ENCODE measurements around the gene PANK1.

PANK1 gene

GRCh38 chr10:89604200-89604599 lies 40.8 kb downstream of the PANK1 start:
- H3K27ac ChIP-seq (ENCODE audit: low read depth, low read length): no peak overlapping the region
- H3K27me3 ChIP-seq (ENCODE audit: control insufficient read depth in 1 of 2, insufficient read depth in 2 of 2, low read length in 2 of 2): no peaks in the 10 kb centered on the region
- H3K4me3 ChIP-seq (ENCODE audit: low read depth in 1 of 2, low read length in 2 of 2): no peak overlapping the region
- H3K9ac ChIP-seq (ENCODE audit: low read depth in 1 of 2, low read length in 2 of 2): no peak overlapping the region
- no peaks in the 10 kb centered on the region for H3K9me3 ChIP-seq (ENCODE audit: control insufficient read depth in 1 of 2, low read length in 2 of 2)
- peaks cover 0 to 5% of the 10 kb centered on the region in 2 donors for H3K36me3 ChIP-seq (ENCODE audit: control insufficient read depth in 1 of 2, insufficient read depth in 2 of 2, low read length in 2 of 2)
- H3K4me1 ChIP-seq (ENCODE audit: control insufficient read depth in 1 of 2, insufficient read depth in 2 of 2, low read length in 2 of 2): peaks cover 0 to 5% of the 10 kb centered on the region in 2 donors

- peaks cover 8 to 10% of the 10 kb centered on the region in 2 donors for H3K36me3 ChIP-seq (ENCODE audit: control insufficient read depth in 1 of 2, insufficient read depth in 2 of 2, low read length in 2 of 2)
- H3K27ac ChIP-seq (ENCODE audit: low read depth, low read length): no peak overlapping the region
- no peaks in the 10 kb centered on the region for H3K27me3 ChIP-seq (ENCODE audit: control insufficient read depth in 1 of 2, insufficient read depth in 2 of 2, low read length in 2 of 2)
- H3K9me3 ChIP-seq (ENCODE audit: control insufficient read depth in 1 of 2, low read length in 2 of 2): no peaks in the 10 kb centered on the region
- H3K4me1 ChIP-seq (ENCODE audit: control insufficient read depth in 1 of 2, insufficient read depth in 2 of 2, low read length in 2 of 2): peaks cover 0 to 5% of the 10 kb centered on the region in 2 donors
- no peak overlapping the region for H3K9ac ChIP-seq (ENCODE audit: low read depth in 1 of 2, low read length in 2 of 2)
- H3K4me3 ChIP-seq (ENCODE audit: low read depth in 1 of 2, low read length in 2 of 2): no peak overlapping the region
These were observed 42.1 kb downstream of the PANK1 start for GRCh38 chr10:89602919-89603318.

- Histone ChIP-seq H3K4me1 (ENCODE audit: control insufficient read depth in 1 of 2, insufficient read depth in 2 of 2, low read length in 2 of 2) (peaks cover 0 to 5% of the 10 kb centered on the region in 2 donors), H3K27me3 (ENCODE audit: control insufficient read depth in 1 of 2, insufficient read depth in 2 of 2, low read length in 2 of 2) (no peaks in the 10 kb centered on the region), H3K36me3 (ENCODE audit: control insufficient read depth in 1 of 2, insufficient read depth in 2 of 2, low read length in 2 of 2) (peaks cover 8 to 11% of the 10 kb centered on the region in 2 donors), H3K9ac (ENCODE audit: low read depth in 1 of 2, low read length in 2 of 2) (no peak overlapping the region), H3K9me3 (ENCODE audit: control insufficient read depth in 1 of 2, low read length in 2 of 2) (no peaks in the 10 kb centered on the region), H3K27ac (ENCODE audit: low read depth, low read length) (no peak overlapping the region), H3K4me3 (ENCODE audit: low read depth in 1 of 2, low read length in 2 of 2) (no peak overlapping the region)
These were observed 43.2 kb downstream of the PANK1 start for GRCh38 chr10:89601728-89602361.

GRCh38 chr10:89600041-89600440 lies 45.0 kb downstream of the PANK1 start:
- Histone ChIP-seq H3K27ac (ENCODE audit: low read depth, low read length) (no peak overlapping the region), H3K4me1 (ENCODE audit: control insufficient read depth in 1 of 2, insufficient read depth in 2 of 2, low read length in 2 of 2) (peaks cover 0 to 5% of the 10 kb centered on the region in 2 donors), H3K9ac (ENCODE audit: low read depth in 1 of 2, low read length in 2 of 2) (no peak overlapping the region), H3K27me3 (ENCODE audit: control insufficient read depth in 1 of 2, insufficient read depth in 2 of 2, low read length in 2 of 2) (no peaks in the 10 kb centered on the region), H3K4me3 (ENCODE audit: low read depth in 1 of 2, low read length in 2 of 2) (no peak overlapping the region), H3K9me3 (ENCODE audit: control insufficient read depth in 1 of 2, low read length in 2 of 2) (no peaks in the 10 kb centered on the region), H3K36me3 (ENCODE audit: control insufficient read depth in 1 of 2, insufficient read depth in 2 of 2, low read length in 2 of 2) (peaks cover 8 to 11% of the 10 kb centered on the region in 2 donors)

- Histone ChIP-seq H3K9ac (ENCODE audit: low read depth in 1 of 2, low read length in 2 of 2) (no peak overlapping the region), H3K27me3 (ENCODE audit: control insufficient read depth in 1 of 2, insufficient read depth in 2 of 2, low read length in 2 of 2) (no peaks in the 10 kb centered on the region), H3K36me3 (ENCODE audit: control insufficient read depth in 1 of 2, insufficient read depth in 2 of 2, low read length in 2 of 2) (peaks cover under 1 to 26% of the 10 kb centered on the region in 2 donors), H3K4me3 (ENCODE audit: low read depth in 1 of 2, low read length in 2 of 2) (no peak overlapping the region), H3K4me1 (ENCODE audit: control insufficient read depth in 1 of 2, insufficient read depth in 2 of 2, low read length in 2 of 2) (peaks cover 0 to 7% of the 10 kb centered on the region in 2 donors), H3K27ac (ENCODE audit: low read depth, low read length) (no peak overlapping the region), H3K9me3 (ENCODE audit: control insufficient read depth in 1 of 2, low read length in 2 of 2) (no peaks in the 10 kb centered on the region)
These were observed 52.0 kb downstream of the PANK1 start for GRCh38 chr10:89593043-89593442.

DNA sequence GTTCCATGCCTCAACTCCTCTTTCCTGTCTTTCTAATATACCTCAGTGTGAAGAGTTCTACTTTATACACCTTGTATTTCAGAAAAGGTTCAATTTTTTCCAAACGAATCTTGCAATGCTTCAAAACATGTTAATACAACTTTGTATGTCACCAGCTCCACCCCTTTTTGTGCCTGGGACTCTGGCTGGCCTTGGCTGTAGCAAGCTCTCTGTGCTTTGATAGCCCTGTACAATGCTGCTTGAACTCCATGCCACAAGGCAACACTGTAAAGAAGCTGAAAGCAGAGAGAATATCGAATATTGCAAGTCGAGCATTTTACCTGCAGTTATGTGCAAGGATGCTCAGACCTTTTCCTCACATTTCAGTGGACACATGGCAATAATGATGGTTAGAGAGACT lies 52.5 kb downstream of the PANK1 start:
- Histone ChIP-seq H3K9ac (ENCODE audit: low read depth in 1 of 2, low read length in 2 of 2) (no peak overlapping the region), H3K4me3 (ENCODE audit: low read depth in 1 of 2, low read length in 2 of 2) (no peak overlapping the region), H3K36me3 (ENCODE audit: control insufficient read depth in 1 of 2, insufficient read depth in 2 of 2, low read length in 2 of 2) (peaks cover 0 to 24% of the 10 kb centered on the region in 2 donors), H3K27me3 (ENCODE audit: control insufficient read depth in 1 of 2, insufficient read depth in 2 of 2, low read length in 2 of 2) (no peaks in the 10 kb centered on the region), H3K4me1 (ENCODE audit: control insufficient read depth in 1 of 2, insufficient read depth in 2 of 2, low read length in 2 of 2) (peaks cover 0 to 7% of the 10 kb centered on the region in 2 donors), H3K27ac (ENCODE audit: low read depth, low read length) (no peak overlapping the region), H3K9me3 (ENCODE audit: control insufficient read depth in 1 of 2, low read length in 2 of 2) (no peaks in the 10 kb centered on the region)

GRCh38 chr10:89591796-89592271 lies 53.2 kb downstream of the PANK1 start:
- no peak overlapping the region for H3K9ac ChIP-seq (ENCODE audit: low read depth in 1 of 2, low read length in 2 of 2)
- no peak overlapping the region for H3K27ac ChIP-seq (ENCODE audit: low read depth, low read length)
- peaks cover 0 to 26% of the 10 kb centered on the region in 2 donors for H3K36me3 ChIP-seq (ENCODE audit: control insufficient read depth in 1 of 2, insufficient read depth in 2 of 2, low read length in 2 of 2)
- H3K27me3 ChIP-seq (ENCODE audit: control insufficient read depth in 1 of 2, insufficient read depth in 2 of 2, low read length in 2 of 2): no peaks in the 10 kb centered on the region
- no peaks in the 10 kb centered on the region for H3K9me3 ChIP-seq (ENCODE audit: control insufficient read depth in 1 of 2, low read length in 2 of 2)
- H3K4me3 ChIP-seq (ENCODE audit: low read depth in 1 of 2, low read length in 2 of 2): no peak overlapping the region
- H3K4me1 ChIP-seq (ENCODE audit: control insufficient read depth in 1 of 2, insufficient read depth in 2 of 2, low read length in 2 of 2): peaks cover 0 to 7% of the 10 kb centered on the region in 2 donors

DNA sequence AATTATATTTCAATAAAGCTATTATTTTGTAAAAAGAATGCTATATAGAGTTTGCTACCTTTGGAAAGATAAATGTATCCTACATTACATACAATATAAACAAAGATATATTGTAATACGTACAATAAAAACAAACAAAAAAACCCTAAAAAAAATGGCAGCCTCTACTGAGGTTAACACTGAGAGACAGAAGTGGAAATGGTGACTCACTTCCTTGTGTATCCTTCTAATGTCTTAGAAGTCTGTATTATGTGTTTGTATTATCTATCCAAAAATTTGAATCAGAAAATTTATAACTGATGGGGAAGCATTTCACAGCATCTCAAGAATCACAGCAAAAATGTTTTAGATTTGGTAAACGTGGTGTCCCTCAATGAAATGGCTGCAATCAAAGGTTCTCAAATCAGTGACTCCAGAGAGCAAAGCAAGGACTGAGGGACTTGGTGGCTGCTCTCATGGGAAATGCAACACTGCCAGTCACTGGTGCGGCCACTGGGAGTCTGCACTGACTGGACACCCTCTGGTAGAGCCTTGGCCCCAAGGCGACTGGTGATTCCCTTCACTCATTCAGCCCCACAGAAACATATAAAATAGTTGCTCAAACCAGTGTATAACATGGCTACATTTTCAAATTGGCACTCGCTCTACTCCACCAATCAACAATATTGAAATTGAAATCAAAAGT lies 53.8 kb downstream of the PANK1 start:
- no peak overlapping the region for H3K9ac ChIP-seq (ENCODE audit: low read depth in 1 of 2, low read length in 2 of 2)
- H3K27ac ChIP-seq (ENCODE audit: low read depth, low read length): peak overlapping the region; percentile 55
- H3K27me3 ChIP-seq (ENCODE audit: control insufficient read depth in 1 of 2, insufficient read depth in 2 of 2, low read length in 2 of 2): no peaks in the 10 kb centered on the region
- peaks cover 0 to 26% of the 10 kb centered on the region in 2 donors for H3K36me3 ChIP-seq (ENCODE audit: control insufficient read depth in 1 of 2, insufficient read depth in 2 of 2, low read length in 2 of 2)
- no peaks in the 10 kb centered on the region for H3K9me3 ChIP-seq (ENCODE audit: control insufficient read depth in 1 of 2, low read length in 2 of 2)
- H3K4me3 ChIP-seq (ENCODE audit: low read depth in 1 of 2, low read length in 2 of 2): no peak overlapping the region
- H3K4me1 ChIP-seq (ENCODE audit: control insufficient read depth in 1 of 2, insufficient read depth in 2 of 2, low read length in 2 of 2): peaks cover 0 to 7% of the 10 kb centered on the region in 2 donors

DNA sequence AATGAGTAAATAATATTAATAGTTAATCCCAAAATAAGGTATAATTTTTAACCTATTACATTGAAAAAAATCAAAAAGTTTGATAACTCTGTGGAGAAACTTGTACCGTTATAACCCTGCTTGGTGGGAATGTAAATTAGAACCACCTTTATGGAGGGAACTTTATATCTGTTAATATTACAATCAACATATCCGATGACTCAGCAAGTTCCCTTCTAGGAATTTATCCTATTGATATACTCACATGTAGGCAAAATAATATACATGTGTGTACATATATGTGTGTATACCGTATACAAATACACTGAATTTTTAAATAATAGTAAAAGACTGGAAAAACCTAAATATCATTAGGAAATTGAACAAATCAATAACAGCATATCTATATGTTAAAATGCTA lies 54.7 kb downstream of the PANK1 start:
- H3K27ac ChIP-seq (ENCODE audit: low read depth, low read length): no peak overlapping the region
- no peaks in the 10 kb centered on the region for H3K27me3 ChIP-seq (ENCODE audit: control insufficient read depth in 1 of 2, insufficient read depth in 2 of 2, low read length in 2 of 2)
- no peak overlapping the region for H3K9ac ChIP-seq (ENCODE audit: low read depth in 1 of 2, low read length in 2 of 2)
- H3K4me3 ChIP-seq (ENCODE audit: low read depth in 1 of 2, low read length in 2 of 2): no peak overlapping the region
- no peaks in the 10 kb centered on the region for H3K9me3 ChIP-seq (ENCODE audit: control insufficient read depth in 1 of 2, low read length in 2 of 2)
- peaks cover 0 to 7% of the 10 kb centered on the region in 2 donors for H3K4me1 ChIP-seq (ENCODE audit: control insufficient read depth in 1 of 2, insufficient read depth in 2 of 2, low read length in 2 of 2)
- peaks cover 5 to 26% of the 10 kb centered on the region in 2 donors for H3K36me3 ChIP-seq (ENCODE audit: control insufficient read depth in 1 of 2, insufficient read depth in 2 of 2, low read length in 2 of 2)

GRCh38 chr10:89589101-89589720 lies 55.8 kb downstream of the PANK1 start:
- Histone ChIP-seq H3K9ac (ENCODE audit: low read depth in 1 of 2, low read length in 2 of 2) (no peak overlapping the region), H3K4me3 (ENCODE audit: low read depth in 1 of 2, low read length in 2 of 2) (no peak overlapping the region), H3K36me3 (ENCODE audit: control insufficient read depth in 1 of 2, insufficient read depth in 2 of 2, low read length in 2 of 2) (peaks cover 5 to 26% of the 10 kb centered on the region in 2 donors), H3K27me3 (ENCODE audit: control insufficient read depth in 1 of 2, insufficient read depth in 2 of 2, low read length in 2 of 2) (no peaks in the 10 kb centered on the region), H3K9me3 (ENCODE audit: control insufficient read depth in 1 of 2, low read length in 2 of 2) (no peaks in the 10 kb centered on the region), H3K27ac (ENCODE audit: low read depth, low read length) (no peak overlapping the region), H3K4me1 (ENCODE audit: control insufficient read depth in 1 of 2, insufficient read depth in 2 of 2, low read length in 2 of 2) (peaks cover 0 to 7% of the 10 kb centered on the region in 2 donors)

All from duodenal mucosa (tissue), 2 donors.